ENCODE results near the gene C1orf159.
"Not testable (repeated sequence)": the region's sequence is repeated elsewhere in the genome, so short reads cannot be mapped to it uniquely, and the experiment has no call there.

C1orf159 gene

GRCh38 chr1:1148569-1148968 lies 32.7 kb upstream of the C1orf159 start:
- no peak for DNase-seq

DNA sequence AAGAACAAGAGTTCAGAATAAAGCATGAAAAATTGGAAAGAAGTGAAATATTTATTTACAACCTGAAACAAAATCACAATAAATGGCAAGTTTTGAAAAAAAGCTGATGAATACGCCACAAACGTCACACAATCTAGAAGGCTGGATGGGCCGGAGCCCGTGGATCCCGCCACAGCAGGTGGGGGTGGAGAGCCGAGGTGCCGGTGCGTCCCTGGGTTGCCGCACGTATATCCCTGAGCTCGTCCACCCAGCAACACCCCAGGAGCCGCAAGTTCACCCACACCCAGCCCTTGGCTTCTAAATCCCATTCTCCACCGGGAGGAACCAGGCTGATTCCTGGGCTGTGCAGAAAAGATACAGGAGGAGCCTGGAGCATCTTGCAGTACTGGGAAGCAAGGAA lies 32.2 kb upstream of the C1orf159 start:
- DNase-seq: no peak

DNA sequence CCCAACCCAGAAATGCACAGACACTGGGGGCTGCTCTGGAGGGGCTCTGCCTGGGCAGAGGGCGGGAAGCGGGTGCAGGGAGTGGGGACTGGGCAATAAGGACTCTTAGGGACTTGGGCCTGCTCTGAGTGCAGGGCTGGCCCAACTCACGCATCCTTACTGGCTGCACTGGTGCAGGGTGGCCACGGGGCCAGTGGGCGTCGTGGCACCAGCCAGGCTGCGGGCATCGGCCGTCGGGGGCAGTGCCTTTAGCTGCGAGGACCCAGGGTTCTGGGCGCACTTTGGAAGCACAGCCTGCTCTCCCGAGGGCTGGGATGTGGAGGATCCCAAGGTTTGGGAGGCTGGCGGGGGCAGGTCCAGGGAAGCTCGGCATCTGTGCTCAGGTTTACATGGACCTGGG lies 30.7 kb upstream of the C1orf159 start:
- no peak for DNase-seq

DNA sequence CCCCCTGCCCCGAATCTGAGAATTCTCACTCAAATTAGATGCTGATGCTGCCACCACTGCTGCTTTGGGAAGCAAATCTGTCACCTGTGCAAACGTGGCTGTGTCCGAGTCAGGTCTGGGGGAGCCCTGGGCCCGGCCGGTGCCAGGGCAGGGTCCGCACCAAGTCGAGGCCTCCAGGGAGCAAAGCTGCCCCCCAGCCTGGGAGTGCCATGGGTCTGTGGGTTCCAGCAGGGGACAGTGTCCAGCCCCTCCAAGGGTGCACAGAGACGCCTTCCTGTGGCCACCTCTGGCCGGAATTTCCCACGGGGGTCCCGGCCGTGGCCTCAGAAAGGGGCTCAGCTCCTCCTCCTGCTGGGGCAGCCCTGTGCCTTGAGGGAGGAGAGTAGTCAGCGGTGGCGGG lies 30.1 kb upstream of the C1orf159 start:
- DNase-seq: no peak

DNA sequence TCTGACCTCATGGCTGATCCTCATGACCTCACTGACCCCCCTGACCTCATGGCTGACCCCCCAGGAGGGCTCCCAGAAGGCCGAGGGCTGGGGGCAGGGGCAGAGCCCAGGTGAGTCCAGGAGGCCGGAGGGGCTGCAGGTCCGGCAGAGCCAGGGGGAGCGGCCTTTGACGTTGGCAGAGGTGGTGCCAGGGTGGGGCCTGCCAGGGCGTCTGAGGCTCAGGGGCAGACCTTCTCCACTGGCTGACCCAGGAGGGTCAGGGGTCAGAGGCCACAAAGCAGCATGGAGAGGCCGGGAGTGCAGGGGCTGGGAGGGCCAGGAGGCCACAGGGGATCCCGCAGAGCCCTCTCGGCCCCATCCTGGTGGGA lies 29.6 kb upstream of the C1orf159 start:
- DNase-seq: no peak

- no peak for DNase-seq
These were observed 29.1 kb upstream of the C1orf159 start for GRCh38 chr1:1144843-1145546.

DNA sequence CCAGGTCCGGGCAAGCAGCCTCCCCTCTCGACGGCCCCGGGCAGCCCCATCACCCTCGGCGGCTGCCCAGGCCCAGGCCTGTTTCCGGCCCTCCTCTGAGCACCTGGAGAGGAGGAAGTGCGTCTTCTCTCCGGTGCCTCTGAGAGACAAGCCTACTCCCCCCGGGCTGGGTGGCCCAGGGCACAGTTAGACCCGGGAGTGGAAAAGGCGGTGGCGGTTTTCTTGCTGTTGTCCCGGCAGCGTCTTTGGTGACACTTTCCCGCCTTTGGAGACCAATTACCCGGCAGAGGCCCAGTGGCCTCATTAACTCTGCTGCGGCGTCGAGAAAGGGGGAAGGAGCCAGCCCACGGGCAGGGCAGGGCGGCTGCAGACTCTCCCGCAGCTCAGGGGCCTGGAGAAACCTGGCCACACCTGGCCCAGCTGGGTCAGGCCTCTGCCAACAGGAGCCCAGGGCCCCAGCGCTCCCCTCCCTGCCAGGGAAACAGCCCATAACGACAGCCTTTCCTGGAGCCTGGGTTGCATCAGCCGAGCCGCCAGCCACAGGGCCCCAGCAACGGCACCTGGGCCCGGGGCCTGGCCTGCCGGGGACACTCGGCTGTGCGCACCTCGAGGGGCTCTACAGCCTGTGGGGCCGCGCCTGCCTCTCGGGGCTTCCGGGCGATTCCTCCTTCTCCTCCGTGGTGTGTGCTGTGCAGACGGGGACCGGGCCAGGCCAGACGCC lies 28.4 kb upstream of the C1orf159 start:
- DNase-seq: peak; percentile 85

- no peak for DNase-seq
These were observed 27.7 kb upstream of the C1orf159 start for GRCh38 chr1:1143636-1144035.

- DNase-seq: no peak
These were observed 27.0 kb upstream of the C1orf159 start for GRCh38 chr1:1142844-1143243.

- not testable (repeated sequence) for DNase-seq
These were observed 26.5 kb upstream of the C1orf159 start for GRCh38 chr1:1142352-1142751.

GRCh38 chr1:1141911-1142250 lies 26.0 kb upstream of the C1orf159 start:
- DNase-seq: no peak

- no peak for DNase-seq
These were observed 25.5 kb upstream of the C1orf159 start for GRCh38 chr1:1141244-1141910.

- no peak for DNase-seq
These were observed 24.8 kb upstream of the C1orf159 start for GRCh38 chr1:1140673-1141072.

GRCh38 chr1:1137256-1138045 lies 21.6 kb upstream of the C1orf159 start:
- DNase-seq: no peak

DNA sequence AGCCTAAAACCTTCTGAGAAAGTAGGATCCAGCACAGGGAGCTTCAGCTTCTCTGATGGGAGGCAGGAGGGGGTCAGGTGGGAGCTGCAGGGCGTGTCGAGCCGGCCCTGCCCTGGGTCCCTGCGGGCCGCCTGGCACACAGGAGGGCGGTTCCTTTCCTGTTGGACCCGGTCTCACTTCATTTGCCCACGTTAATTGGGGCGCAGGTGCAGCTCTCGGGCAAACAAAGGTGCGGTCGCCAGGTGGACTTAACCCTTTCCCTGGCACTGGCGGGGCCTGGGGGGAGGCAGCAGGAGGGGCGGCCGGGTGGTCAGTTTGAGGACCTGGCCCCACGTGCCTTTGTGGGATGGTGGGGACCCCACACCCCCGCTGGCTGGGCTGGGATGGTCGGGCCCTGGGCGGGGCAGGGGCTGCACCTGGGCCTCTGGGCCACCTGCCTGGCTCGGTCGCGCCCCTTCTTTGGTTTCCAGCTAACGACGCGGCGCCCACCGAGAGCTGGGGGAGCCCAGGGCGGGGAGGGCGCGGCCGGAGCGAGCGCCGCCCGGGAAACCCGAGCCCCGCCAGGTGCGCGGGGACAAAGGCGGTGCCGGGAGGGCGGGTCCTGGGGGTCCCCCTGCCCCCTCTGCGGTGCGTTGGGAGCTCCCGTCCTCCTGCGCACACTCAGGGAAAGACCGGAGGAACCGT lies 20.8 kb upstream of the C1orf159 start:
- no peak for DNase-seq

DNA sequence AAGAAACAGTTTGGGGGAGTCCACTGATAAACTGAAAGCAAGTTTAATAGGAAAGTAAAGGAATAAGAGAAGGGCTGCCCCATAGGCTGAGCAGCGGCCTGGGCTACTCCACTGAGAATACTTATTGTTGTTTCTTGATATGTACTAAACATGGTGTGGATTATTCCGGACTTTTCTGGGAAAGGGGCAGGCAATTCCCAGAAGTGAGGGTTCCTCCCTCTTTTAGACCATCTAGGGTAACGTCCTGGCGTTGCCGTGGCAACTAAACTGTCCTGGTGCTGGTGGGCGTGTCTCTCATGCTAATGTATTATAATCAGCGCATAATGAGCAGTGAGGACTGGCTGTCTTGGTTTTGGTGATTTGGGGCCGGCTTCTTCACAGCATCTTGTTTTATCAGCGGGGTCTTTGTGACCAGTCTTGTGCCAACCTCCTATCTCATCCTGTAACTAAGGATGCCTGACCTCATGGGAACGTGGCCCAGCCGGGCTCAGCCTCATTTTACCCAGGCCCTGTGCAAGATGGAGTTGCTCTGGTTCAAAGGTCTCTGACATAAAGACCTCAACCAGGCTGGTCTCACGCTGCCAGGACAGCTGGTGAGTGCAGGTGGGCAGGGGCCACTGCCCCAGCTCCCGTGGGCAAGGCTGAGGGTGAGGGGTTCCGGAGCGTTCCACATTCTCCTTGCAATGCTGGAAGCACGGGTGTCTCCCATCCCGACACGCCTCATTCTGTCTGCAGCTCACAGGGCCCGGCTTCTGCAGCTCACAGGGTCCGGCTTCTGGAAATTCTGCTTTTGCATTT lies 19.6 kb upstream of the C1orf159 start:
- no peak for DNase-seq

DNA sequence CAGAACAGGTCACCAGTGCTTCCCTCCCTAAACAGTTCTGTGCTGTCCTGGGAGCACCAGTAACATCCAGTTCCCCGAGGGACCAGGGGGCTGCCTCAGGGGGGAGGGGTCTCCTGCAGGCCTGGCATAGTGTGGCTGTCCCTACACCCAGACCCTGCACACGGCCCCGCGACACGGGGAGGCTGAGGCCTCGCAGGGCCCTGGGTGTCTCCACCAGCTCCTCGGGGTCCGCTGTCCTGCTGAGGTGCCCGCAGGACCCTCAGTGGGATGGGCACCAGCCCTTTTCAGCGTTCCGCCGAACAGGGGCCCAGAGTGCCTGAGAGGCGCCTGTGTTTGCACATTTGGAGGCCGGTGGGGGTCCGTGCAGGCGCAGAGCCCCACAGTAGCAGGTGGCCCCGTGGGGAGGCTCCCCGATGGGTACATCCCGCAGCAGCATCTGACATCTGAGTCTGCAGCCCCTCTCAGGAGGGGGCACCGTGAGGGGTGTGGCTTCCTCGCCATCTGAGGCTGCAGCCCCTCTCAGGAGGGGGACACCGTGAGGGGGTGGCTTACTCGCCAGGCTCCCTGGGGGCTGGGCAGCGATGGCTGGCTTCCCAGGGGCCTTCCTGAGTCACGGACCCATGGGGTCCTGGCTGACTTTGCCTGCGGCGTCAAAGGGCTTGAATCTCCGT lies 18.5 kb upstream of the C1orf159 start:
- no peak for DNase-seq

DNA sequence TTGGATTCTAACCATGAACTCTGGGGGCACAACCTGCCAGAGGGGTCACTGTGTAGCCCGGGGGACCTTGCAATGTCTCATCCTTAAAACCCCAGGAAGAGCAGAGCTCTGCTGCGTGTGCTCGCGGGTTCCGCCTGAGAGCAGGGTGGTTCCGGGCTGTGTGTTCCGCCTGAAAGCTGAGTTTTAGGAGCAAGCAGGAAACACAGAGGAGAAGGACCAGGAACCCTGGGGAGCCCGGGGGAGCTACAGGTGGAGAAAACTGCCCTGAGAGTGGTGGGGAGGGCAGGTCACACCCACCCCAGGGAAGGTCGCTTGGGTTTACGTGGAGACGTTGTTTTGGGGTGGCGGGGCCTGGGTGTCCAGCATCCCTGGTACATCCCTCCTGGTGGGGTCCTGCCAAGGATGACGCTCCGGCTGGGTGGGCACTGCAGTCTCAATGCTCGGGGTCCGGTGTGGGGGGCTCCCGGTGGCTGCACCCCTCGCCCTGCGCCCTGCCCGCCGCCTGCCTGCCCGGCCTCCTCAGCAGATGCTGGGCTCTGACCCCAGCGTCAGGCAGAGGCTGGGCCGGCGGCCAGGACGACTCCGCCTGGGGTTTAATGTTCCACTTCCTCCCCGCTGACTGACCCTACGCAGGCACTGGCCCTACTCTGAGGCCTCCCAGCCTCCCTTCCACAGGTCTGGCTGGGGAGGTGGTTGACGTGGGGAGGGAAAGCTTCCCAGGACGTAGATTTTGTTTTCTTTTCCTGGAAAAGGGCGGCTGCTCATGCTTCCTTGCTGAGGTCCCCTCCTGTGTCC lies 17.3 kb upstream of the C1orf159 start:
- no peak for DNase-seq

DNA sequence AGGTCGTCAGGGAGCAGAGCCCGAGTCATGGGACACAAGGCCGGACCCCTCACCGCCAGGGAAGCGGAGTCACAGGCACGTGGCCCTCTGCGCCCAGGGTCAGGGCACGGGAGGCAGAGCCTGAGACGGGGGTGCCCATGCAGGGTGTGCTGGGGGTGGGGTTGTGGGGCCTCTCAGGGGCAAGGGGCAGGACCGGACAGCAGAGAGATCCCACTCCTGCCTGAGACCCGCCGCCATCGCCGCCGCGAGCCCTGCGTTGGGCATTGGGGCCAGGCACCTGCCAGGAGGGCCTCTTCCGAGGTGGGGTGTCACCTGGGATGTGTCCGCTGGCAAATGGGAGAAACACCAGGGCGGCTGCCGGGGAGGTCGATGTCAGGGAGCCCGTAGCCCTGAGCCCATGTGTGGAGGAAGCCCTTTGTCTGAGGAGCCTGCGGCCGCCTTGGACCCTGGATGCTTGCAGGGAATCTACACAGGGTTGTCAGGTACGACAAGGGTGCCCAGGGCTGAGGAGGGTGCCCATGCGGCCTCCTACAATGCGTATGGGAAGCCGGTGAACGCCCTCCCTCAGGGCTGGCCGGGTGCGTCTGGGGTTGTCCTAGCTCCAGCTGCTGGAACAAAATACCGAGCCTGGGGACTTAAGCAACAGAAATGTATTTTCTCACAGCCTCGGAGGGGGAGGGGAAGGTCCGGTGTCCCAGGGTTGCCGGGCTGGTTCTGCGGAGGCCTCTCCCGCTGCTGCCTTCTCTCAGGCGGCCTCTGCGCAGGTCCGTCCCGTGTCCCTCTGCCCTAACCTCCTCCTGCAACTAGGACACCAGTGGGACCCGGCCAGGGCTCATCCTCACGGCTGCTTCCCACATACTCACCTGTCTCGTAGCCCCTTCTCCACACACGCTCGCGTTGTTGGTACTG lies 16.4 kb upstream of the C1orf159 start:
- DNase-seq: no peak
